Vagina (tissue), 2 donors: ENCODE results near the gene MXRA5. TPM values are rescaled to one million over a fixed set of nuclear protein-coding genes. Genes with fewer than 3 reads are reported as not detected.
"Not testable (repeated sequence)": the region's sequence is repeated elsewhere in the genome, so short reads cannot be mapped to it uniquely, and the experiment has no call there.

Source experiments
- DNase-seq, 2 donors: peaks; one replicate each; pipeline ENCODE4 v3.0.0-alpha.2; 2017; ENCODE audit errors: extremely low spot score in 2 of 2
- H3K27ac ChIP-seq: fragments of 200-600 bp; sonication (generic); one replicate; pipeline ENCODE4 v1.5.1; 2019
- H3K27me3 ChIP-seq: fragments of 200-600 bp; sonication (generic); one replicate; pipeline ENCODE4 v1.5.1; 2019
- H3K36me3 ChIP-seq, 2 donors: fragments of 200-600 bp; sonication (generic); one replicate each; pipeline ENCODE4 v1.5.1; 2017 to 2019
- H3K4me1 ChIP-seq: fragments of 200-600 bp; sonication (generic); one replicate; pipeline ENCODE4 v1.5.1; 2019
- H3K4me3 ChIP-seq, 2 donors: fragments of 200-600 bp; sonication (generic); 1 replicate in 1 of 2; 2 replicates in 1 of 2; pipeline ENCODE4 v1.5.1; 2016 to 2019
- H3K9me3 ChIP-seq: fragments of 200-600 bp; sonication (generic); one replicate; pipeline ENCODE4 v1.5.1; 2019
- POLR2A ChIP-seq, 2 donors: fragments of 450-650 bp; IDR thresholded peaks; one replicate each; pipeline ENCODE4 v1.6.1; 2017; ENCODE audit warnings: antibody characterized with exemption in 2 of 2, mild to moderate bottlenecking in 2 of 2, moderate library complexity in 2 of 2
- POLR2AphosphoS5 ChIP-seq, 2 donors: sonication (generic); formaldehyde crosslinking; IDR thresholded peaks; one replicate each; pipeline ENCODE4 v1.9.0; 2017; ENCODE audit warnings: antibody characterized with exemption in 2 of 2, mild to moderate bottlenecking in 2 of 2, low read depth in 1 of 2; ENCODE audit not compliant: insufficient read depth in 1 of 2
- intact Hi-C: fragments of 100-400 bp; cut with DNase I; formaldehyde crosslinking; loops from one replicate; pipeline ENCODE4 v1.15.1; 2023
- total RNA-seq: library from RNA; depleted of rRNA; stranded (reverse); fragments of >200 nt; gene quantifications from one replicate; pipeline ENCODE4 v1.2.3, GENCODE V29; 2016
- TF ChIP-seq, protein P1 (sequence below), 3 experiments: fragments of 450-650 bp in 2 of 3; fragments of 200-600 bp in 1 of 3; sonication (generic) in 1 of 3; IDR thresholded peaks; one replicate each; pipeline ENCODE4 v1.5.1; 2017 to 2019; ENCODE audit warnings: antibody characterized with exemption in 3 of 3, mild to moderate bottlenecking in 2 of 3, moderate library complexity in 2 of 3

MXRA5 gene
- total RNA-seq, 1 donor from 2014 or later: 4.7 TPM

DNA sequence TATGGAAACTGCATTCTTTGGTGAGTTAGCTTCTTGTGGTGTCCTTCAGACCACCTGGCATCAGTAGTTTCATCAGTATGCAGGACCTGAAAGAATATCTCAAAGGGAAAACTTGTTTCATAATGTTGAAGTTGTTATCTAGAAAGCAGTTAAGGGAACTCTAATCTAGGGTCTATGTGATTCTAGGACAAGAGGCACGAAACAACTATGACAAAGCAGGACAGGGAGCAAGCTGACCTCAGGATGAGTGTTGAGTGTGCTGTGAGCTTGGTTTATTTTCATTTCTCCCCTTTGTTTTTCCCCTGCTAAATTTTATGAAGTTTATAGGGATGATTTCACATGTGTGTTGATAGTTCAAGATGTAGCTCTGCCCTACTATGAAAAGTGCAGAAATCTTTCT lies 65.7 kb downstream of the MXRA5 start:
- no peaks in the 10 kb centered on the region for H3K36me3 ChIP-seq
- no peak overlapping the region for H3K27ac ChIP-seq
- intact Hi-C loops: no loop called here
- TF ChIP-seq, protein P1, sequence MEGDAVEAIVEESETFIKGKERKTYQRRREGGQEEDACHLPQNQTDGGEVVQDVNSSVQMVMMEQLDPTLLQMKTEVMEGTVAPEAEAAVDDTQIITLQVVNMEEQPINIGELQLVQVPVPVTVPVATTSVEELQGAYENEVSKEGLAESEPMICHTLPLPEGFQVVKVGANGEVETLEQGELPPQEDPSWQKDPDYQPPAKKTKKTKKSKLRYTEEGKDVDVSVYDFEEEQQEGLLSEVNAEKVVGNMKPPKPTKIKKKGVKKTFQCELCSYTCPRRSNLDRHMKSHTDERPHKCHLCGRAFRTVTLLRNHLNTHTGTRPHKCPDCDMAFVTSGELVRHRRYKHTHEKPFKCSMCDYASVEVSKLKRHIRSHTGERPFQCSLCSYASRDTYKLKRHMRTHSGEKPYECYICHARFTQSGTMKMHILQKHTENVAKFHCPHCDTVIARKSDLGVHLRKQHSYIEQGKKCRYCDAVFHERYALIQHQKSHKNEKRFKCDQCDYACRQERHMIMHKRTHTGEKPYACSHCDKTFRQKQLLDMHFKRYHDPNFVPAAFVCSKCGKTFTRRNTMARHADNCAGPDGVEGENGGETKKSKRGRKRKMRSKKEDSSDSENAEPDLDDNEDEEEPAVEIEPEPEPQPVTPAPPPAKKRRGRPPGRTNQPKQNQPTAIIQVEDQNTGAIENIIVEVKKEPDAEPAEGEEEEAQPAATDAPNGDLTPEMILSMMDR (IDR thresholded peaks at IDR 0.05): no peak
- no peak for TF ChIP-seq POLR2AphosphoS5 (IDR thresholded peaks at IDR 0.05; ENCODE audit: insufficient read depth in 1 of 2, low read depth in 1 of 2)
- no peak for TF ChIP-seq POLR2A (IDR thresholded peaks at IDR 0.05)
- H3K27me3 ChIP-seq: no peaks in the 10 kb centered on the region
- H3K9me3 ChIP-seq: no peaks in the 10 kb centered on the region
- H3K4me1 ChIP-seq: no peaks in the 10 kb centered on the region
- no peak overlapping the region for H3K4me3 ChIP-seq
- DNase-seq: no peak

DNA sequence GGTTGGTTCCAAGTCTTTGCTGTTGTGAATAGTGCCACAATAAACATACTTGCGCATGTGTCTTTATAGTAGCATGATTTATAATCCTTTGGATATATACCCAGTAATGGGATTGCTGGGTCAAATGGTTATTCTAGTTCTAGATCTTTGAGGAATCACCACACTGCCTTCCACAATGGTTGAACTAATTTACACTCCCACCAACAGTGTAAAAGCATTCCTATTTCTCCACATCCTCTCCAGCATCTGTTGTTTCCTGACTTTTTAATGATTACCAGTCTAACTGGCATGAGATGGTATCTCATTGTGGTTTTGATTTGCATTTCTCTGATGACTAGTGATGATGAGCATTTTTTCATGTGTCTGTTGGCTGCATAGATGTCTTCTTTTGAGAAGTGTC lies 72.8 kb downstream of the MXRA5 start:
- intact Hi-C loops, H3K36me3 ChIP-seq, H3K4me1 ChIP-seq, H3K9me3 ChIP-seq, DNase-seq, H3K27me3 ChIP-seq, H3K4me3 ChIP-seq, H3K27ac ChIP-seq: not testable (repeated sequence)

DNA sequence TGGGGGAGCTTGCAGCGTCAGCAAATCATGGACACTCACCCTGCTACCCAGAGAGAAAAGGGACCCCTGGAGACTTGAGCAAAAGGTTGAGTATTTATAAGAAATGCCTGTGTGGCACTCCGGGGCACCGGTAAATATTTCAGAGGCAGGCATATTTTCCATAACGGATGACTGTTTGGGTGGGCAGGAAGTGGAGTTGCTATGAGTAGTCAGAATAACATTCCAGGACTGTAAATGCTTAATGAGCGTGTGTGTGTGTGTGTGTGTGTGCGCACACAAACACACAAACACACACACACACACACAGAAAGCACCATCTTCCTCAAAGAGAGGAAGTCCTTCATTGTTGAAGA lies 74.6 kb downstream of the MXRA5 start:
- Histone ChIP-seq H3K4me3 (peak overlapping the region in 1 of 2 donors; percentile 3), H3K4me1 (peaks cover 10% of the 10 kb centered on the region), H3K9me3 (no peaks in the 10 kb centered on the region), H3K36me3 (no peaks in the 10 kb centered on the region), H3K27ac (no peak overlapping the region), H3K27me3 (no peaks in the 10 kb centered on the region)
- no peak for DNase-seq
- intact Hi-C loops: no loop called here
- TF ChIP-seq, protein P1 (IDR thresholded peaks at IDR 0.05): no peak
- TF ChIP-seq POLR2A (IDR thresholded peaks at IDR 0.05) (no peak), POLR2AphosphoS5 (IDR thresholded peaks at IDR 0.05; ENCODE audit: insufficient read depth in 1 of 2, low read depth in 1 of 2) (no peak)

DNA sequence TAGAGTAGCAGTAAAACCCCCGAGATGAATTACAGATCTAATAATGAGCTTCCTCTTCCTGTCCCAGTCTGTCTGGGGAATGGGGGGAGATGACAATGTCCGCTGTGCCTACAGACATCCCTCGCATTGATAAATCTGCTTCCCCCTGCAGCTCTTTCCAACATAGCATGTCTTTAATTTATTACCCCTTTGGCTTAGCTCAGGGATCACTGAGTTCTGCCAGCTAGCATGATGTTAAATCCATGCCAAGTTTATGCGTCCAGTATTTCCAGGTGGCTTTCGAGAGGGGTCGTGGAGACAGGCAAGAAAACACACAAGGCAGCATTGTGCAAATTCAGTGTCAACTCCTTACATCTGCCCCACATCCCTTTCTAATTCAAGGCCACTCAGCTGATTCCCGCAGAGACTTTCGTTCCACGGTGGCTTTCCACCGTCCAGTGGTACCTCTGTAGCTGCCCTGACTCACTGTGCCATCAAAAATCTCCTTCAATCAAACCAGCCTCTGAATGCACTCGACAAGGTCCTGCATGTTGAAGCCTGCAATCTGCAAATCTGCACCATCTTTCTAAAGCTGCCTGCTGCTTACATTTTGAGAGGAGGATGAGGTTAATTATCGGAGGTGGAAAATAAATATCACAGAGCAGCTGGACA lies 75.1 kb downstream of the MXRA5 start:
- peak overlapping the region in 1 of 2 donors; percentile 3 for H3K4me3 ChIP-seq
- TF ChIP-seq POLR2A (IDR thresholded peaks at IDR 0.05) (no peak), POLR2AphosphoS5 (IDR thresholded peaks at IDR 0.05; ENCODE audit: insufficient read depth in 1 of 2, low read depth in 1 of 2) (no peak)
- TF ChIP-seq, protein P1 (IDR thresholded peaks at IDR 0.05): no peak
- peaks cover 10% of the 10 kb centered on the region for H3K4me1 ChIP-seq
- H3K27ac ChIP-seq: no peak overlapping the region
- no peaks in the 10 kb centered on the region for H3K9me3 ChIP-seq
- intact Hi-C loops: no loop called here
- no peaks in the 10 kb centered on the region for H3K36me3 ChIP-seq
- DNase-seq: no peak
- no peaks in the 10 kb centered on the region for H3K27me3 ChIP-seq

DNA sequence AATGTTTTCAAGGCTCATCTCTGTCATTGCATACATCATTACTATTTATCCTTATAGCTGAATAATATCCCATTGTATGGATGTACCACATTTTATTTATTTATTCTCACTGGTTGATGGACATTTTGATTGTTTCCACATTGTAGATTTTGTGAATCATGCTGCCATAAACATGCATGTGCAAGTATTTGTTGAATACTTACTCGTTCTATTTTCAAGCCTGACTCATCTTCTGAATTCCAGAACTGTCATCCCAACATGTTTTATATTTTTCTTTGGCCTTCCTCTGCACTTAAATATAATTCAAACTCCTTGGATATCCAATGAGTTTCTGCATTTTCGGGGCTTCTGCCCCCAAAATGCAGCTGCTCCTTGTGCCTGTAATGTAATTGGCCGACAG lies 77.6 kb downstream of the MXRA5 start:
- intact Hi-C loops: no loop called here
- H3K4me3 ChIP-seq: no peak overlapping the region
- peaks cover 10% of the 10 kb centered on the region for H3K4me1 ChIP-seq
- H3K27ac ChIP-seq: no peak overlapping the region
- TF ChIP-seq POLR2A (IDR thresholded peaks at IDR 0.05) (no peak), POLR2AphosphoS5 (IDR thresholded peaks at IDR 0.05; ENCODE audit: insufficient read depth in 1 of 2, low read depth in 1 of 2) (no peak)
- TF ChIP-seq, protein P1 (IDR thresholded peaks at IDR 0.05): no peak
- no peak for DNase-seq
- no peaks in the 10 kb centered on the region for H3K9me3 ChIP-seq
- H3K27me3 ChIP-seq: no peaks in the 10 kb centered on the region
- no peaks in the 10 kb centered on the region for H3K36me3 ChIP-seq
